ENCODE measurements around the gene KIAA1614. TPM values are rescaled to one million over a fixed set of nuclear protein-coding genes. Genes with fewer than 3 reads are reported as not detected.

KIAA1614 gene
- total RNA-seq, 2 donors from 2014 or later = 9.8 to 13.8 TPM

DNA sequence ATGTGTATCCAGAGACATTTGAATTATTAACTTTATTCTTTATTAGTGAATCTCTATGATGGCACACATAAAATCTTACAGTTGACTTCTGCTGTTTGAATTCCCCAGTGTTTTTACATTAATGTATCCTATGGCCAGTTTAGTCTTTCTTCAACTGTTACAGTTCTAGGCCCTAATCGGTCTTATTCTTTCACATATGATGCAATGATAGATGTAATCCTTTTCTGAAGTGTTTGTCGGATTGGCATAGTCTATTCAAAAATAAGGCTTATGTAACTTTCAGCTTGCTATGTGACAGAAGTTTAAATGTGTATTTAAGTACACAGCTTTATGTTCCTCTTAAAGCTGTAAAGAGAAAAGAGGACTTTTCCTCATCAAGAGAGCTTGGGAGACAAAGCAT, 26.4 kb upstream of the KIAA1614 start:
- Histone ChIP-seq H3K9me3 (no peaks in the 10 kb centered on the region), H3K27ac (no peak overlapping the region), H3K27me3 (replicated peaks; ENCODE audit: insufficient read depth) (no peaks in the 10 kb centered on the region), H3K36me3 (peaks cover 3% of the 10 kb centered on the region), H3K4me1 (ENCODE audit: control insufficient read depth in 1 of 2, low read depth in 2 of 2) (no peaks in the 10 kb centered on the region), H3K4me3 (no peak overlapping the region)
- no peak for ATAC-seq (ENCODE audit: insufficient number of reproducible peaks, low FRiP score, low read depth)
- no peak for DNase-seq (ENCODE audit: low spot score)
- TF ChIP-seq CTCF (IDR thresholded peaks at IDR 0.05) = no peak

- Histone ChIP-seq H3K27ac (no peak overlapping the region), H3K4me3 (no peak overlapping the region), H3K4me1 (ENCODE audit: control insufficient read depth in 1 of 2, low read depth in 2 of 2) (no peaks in the 10 kb centered on the region), H3K9me3 (no peaks in the 10 kb centered on the region), H3K27me3 (replicated peaks; ENCODE audit: insufficient read depth) (no peaks in the 10 kb centered on the region), H3K36me3 (peaks cover 3% of the 10 kb centered on the region)
- no peak for ATAC-seq (ENCODE audit: insufficient number of reproducible peaks, low FRiP score, low read depth)
- DNase-seq (ENCODE audit: low spot score) = no peak
- TF ChIP-seq CTCF (IDR thresholded peaks at IDR 0.05) = no peak
Observed at GRCh38 chr1:180887841-180888240, 24.9 kb upstream of the KIAA1614 start.

DNA sequence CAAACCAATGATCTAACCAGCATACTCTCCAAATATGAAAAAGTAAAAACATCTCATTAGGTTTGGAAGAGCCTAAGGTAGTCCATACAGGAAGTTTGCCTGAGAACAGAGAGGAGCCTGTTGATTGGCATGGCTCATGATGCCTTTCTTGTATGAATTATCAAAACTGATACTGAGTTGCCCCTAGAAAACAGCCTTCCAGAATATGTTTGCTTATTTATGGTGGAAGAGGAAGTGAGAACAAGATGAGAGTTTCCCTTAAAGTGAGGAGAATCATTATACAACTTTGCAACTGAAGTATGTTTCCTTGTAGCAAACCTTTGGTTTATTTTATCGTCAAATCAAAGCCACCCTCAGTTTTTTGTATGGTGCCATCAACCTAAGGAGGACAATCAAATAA, 23.8 kb upstream of the KIAA1614 start:
- DNase-seq (ENCODE audit: low spot score) (no peak), ATAC-seq (ENCODE audit: insufficient number of reproducible peaks, low FRiP score, low read depth) (no peak)
- Histone ChIP-seq H3K9me3 (no peaks in the 10 kb centered on the region), H3K27me3 (replicated peaks; ENCODE audit: insufficient read depth) (no peaks in the 10 kb centered on the region), H3K36me3 (peaks cover 3% of the 10 kb centered on the region), H3K4me1 (ENCODE audit: control insufficient read depth in 1 of 2, low read depth in 2 of 2) (no peaks in the 10 kb centered on the region), H3K27ac (no peak overlapping the region), H3K4me3 (no peak overlapping the region)
- no peak for TF ChIP-seq CTCF (IDR thresholded peaks at IDR 0.05)

- no peak overlapping the region for H3K4me3 ChIP-seq
- no peaks in the 10 kb centered on the region for H3K9me3 ChIP-seq
- no peak for TF ChIP-seq CTCF (IDR thresholded peaks at IDR 0.05)
- ATAC-seq (ENCODE audit: insufficient number of reproducible peaks, low FRiP score, low read depth) (no peak), DNase-seq (ENCODE audit: low spot score) (no peak)
- H3K27me3 ChIP-seq (replicated peaks; ENCODE audit: insufficient read depth) = no peaks in the 10 kb centered on the region
- H3K27ac ChIP-seq = no peak overlapping the region
- peaks cover 3% of the 10 kb centered on the region for H3K36me3 ChIP-seq
- H3K4me1 ChIP-seq (ENCODE audit: control insufficient read depth in 1 of 2, low read depth in 2 of 2) = no peaks in the 10 kb centered on the region
Observed at GRCh38 chr1:180889325-180889724, 23.4 kb upstream of the KIAA1614 start.

DNA sequence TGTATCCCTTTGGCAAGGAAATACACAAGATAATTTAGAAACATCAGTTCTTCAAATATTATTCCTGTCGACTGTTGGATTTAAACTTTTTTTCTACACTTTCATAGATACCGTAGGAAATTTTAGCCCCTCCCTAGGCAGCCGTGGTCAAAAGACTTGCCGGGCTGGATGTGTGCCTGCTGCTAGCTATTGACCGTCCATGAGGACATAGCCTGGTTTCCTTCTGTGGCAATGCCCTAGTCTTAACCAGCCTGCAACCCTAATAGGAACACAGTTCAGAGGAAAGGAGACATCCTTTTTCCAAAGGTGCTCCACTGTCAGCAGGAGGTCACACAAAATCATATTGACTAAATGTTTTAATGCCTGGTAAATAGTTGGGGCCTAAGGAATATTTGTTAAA, 20.4 kb upstream of the KIAA1614 start:
- Histone ChIP-seq H3K4me1 (ENCODE audit: control insufficient read depth in 1 of 2, low read depth in 2 of 2) (no peaks in the 10 kb centered on the region), H3K27ac (no peak overlapping the region), H3K27me3 (replicated peaks; ENCODE audit: insufficient read depth) (no peaks in the 10 kb centered on the region), H3K4me3 (no peak overlapping the region), H3K36me3 (no peaks in the 10 kb centered on the region), H3K9me3 (no peaks in the 10 kb centered on the region)
- ATAC-seq (ENCODE audit: insufficient number of reproducible peaks, low FRiP score, low read depth) (no peak), DNase-seq (ENCODE audit: low spot score) (no peak)
- TF ChIP-seq CTCF (IDR thresholded peaks at IDR 0.05) = no peak

All from thoracic aorta (tissue), 2 donors.